Stimulated activated CD4-positive, alpha-beta T cell treated with anti-CD3 and anti-CD28 coated beads, Interleukin-4, amount 100 ng/mL, for 4 hours (primary cell): ENCODE results near the gene INF2.

Source experiments
- DNase-seq, 2 experiments: peaks; one replicate each; pipeline ENCODE4 v3.0.0-alpha.2; 2020

Gene INF2

DNA sequence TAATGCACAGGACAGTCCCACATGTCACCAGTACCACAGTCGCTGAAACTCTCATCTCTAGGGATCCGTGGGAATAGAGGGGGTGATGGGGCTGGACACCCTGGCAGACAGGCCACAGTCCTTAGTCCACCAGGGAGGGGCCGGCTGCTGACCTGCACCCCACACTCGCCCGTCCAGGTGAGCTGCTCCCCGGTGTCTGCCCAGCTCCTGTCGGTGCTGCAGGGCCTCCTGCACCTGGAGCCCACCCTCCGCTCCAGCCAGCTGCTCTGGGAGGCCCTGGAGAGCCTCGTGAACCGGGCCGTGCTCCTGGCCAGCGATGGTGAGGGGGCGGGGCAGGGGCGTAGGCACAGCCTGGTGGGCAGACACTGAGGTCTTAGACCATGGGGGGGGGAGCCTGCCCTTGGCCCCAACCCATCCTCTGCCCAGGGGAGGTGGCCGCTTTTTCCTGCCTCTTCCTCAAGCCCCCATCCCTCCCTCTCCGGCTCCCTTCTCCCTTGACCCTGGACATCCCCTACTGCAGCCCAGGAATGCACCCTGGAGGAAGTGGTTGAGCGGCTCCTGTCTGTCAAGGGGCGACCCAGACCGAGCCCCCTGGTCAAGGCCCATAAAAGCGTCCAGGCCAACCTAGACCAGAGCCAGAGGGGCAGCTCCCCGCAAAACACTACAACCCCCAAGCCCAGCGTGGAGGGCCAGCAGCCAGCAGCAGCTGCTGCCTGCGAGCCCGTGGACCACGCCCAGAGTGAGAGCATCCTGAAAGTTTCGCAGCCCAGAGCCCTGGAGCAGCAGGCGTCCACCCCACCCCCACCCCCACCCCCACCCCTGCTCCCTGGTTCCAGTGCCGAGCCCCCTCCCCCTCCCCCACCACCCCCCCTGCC is 17.6 kb downstream of the INF2 start:
- DNase-seq = no peak

DNA sequence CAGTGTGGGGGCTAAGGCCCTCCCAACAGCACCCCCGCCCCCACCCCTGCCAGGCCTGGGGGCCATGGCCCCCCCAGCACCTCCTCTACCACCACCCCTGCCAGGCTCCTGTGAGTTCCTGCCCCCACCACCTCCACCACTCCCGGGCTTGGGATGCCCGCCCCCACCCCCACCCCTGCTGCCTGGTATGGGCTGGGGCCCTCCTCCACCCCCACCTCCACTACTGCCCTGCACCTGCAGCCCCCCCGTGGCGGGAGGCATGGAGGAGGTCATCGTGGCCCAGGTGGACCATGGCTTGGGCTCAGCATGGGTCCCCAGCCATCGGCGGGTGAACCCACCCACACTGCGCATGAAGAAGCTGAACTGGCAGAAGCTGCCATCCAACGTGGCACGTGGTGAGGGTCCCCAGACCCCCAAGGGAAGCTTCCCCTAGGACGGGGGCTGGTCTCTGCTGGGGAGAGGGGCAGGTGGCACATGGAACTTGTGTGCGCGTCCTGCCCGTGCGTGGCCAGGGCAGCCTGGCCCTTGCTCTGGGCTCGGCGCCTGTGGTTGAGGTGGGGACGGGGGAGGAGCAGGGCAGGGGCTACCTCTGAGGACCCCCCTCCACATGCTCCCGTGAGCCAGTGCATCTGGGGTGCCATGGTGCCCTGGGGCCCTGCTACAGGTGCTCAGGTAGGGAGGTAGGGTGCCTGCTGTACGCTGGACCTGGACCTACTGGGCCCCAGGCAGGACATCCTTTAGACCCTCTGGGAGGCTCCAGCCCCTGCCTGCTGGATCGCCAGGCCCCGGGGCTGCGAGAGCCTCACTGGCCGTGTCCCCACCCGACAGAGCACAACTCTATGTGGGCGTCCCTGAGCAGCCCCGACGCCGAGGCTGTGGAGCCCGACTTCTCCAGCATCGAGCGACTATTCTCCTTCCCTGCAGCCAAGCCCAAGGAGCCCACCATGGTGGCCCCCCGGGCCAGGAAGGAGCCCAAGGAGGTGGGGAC is 18.5 kb downstream of the INF2 start:
- no peak for DNase-seq

- DNase-seq = peak; percentile 62 to 71
Observed at GRCh38 chr14:104708606-104709268, 19.3 kb downstream of the INF2 start.

GRCh38 chr14:104709387-104710039 is 20.1 kb downstream of the INF2 start:
- no peak for DNase-seq

GRCh38 chr14:104710071-104710735 is 20.8 kb downstream of the INF2 start:
- no peak for DNase-seq

DNA sequence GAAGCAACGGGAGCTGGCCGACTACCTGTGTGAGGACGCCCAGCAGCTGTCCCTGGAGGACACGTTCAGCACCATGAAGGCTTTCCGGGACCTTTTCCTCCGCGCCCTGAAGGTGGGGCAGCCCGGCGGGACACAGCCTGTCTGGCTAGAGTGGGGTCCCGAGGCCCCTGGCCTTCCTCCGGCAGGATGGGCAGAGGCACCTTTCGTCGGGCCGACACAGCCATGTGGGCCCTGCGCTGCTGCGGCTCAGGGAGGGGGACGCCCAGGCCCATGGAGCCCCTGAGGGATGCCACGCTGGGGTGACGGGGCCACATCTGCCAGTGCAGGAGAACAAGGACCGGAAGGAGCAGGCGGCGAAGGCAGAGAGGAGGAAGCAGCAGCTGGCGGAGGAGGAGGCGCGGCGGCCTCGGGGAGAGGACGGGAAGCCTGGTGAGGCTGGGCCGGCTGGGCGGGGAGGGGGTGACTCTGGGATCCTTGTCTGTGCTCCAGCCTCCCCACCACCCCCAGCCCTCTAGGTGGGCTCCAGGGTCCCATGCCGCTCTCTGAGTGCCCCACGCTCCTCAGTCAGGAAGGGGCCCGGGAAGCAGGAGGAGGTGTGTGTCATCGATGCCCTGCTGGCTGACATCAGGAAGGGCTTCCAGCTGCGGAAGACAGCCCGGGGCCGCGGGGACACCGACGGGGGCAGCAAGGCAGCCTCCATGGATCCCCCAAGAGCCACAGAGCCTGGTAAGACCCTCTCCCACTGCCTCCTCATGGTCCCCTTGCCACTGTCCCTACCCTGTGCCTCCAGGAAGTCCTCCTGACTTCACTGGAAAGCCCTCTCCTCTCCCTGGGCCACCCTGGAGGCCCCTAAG is 23.7 kb downstream of the INF2 start:
- no peak for DNase-seq

DNA sequence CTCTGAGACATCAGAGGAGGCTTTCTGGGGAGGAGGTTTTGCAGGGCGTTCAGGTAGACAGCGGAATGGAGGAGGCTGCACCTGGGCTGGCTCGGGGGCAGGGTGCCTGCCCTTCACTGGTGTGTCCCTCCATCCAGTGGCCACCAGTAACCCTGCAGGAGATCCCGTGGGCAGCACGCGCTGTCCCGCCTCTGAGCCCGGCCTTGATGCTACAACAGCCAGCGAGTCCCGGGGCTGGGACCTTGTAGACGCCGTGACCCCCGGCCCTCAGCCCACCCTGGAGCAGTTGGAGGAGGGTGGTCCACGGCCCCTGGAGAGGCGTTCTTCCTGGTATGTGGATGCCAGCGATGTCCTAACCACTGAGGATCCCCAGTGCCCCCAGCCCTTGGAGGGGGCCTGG is 24.6 kb downstream of the INF2 start:
- DNase-seq = no peak

DNA sequence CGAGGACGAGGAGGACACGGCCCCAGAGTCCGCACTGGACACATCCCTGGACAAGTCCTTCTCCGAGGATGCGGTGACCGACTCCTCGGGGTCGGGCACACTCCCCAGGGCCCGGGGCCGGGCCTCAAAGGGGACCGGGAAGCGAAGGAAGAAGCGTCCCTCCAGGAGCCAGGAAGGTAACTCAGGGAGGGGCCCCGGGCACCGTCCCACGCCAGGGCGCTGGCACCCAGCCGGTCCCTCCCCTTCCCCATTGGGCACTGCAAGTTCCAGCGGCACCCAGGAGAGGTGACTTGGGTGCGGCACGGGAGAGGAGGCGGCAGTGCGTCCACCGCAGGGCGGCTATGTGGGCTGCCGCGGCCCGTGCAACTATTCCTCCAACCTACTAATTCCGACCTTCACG is 25.3 kb downstream of the INF2 start:
- no peak for DNase-seq

DNA sequence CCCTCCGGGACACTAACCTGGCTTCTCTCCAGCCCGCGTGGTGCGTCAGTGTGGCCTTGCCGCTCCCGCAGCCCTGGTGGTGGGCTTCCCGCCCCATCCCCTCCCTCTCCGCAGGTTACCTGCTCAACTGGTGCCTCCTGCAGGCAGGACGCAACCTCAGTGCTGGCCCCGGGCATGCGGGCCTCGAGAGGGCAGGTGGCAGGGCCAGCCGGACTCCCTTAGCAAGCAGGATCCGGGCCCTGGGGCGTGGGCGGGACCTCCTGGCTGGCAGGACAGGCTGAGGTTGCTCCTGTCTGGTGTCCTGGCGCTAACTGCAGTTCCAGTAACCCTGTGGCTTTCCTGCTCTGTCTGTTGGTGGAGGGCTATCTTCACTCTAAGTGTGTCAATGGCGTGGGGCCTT is 26.0 kb downstream of the INF2 start:
- no peak for DNase-seq

DNA sequence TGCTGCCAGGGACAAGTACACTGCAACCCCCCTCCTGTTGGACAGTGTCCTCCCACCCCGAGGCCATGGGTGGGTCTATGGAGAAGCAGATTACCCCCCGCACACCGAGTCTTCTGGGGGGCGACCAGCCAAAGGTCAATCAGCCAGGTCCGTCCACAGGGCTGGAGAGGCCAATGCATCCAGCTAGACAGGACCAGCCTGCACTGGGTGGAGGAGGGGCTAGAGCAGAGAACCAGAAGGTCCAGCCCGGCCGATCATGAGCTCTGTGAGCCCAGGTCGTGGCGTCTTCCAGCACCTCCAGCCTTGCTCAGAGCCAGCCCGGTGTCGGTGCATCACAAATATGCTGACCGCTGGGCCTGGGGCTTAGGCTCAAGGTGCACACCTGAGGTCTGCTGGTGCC is 26.5 kb downstream of the INF2 start:
- DNase-seq = no peak

- no peak for DNase-seq
Observed at GRCh38 chr14:104717137-104717536, 27.7 kb downstream of the INF2 start.

- no peak for DNase-seq
Observed at GRCh38 chr14:104717646-104718045, 28.2 kb downstream of the INF2 start.

GRCh38 chr14:104718147-104718546 is 28.7 kb downstream of the INF2 start:
- DNase-seq = no peak

GRCh38 chr14:104718871-104719270 is 29.5 kb downstream of the INF2 start:
- no peak for DNase-seq

- no peak for DNase-seq
Observed at GRCh38 chr14:104719343-104719742, 29.9 kb downstream of the INF2 start.

DNA sequence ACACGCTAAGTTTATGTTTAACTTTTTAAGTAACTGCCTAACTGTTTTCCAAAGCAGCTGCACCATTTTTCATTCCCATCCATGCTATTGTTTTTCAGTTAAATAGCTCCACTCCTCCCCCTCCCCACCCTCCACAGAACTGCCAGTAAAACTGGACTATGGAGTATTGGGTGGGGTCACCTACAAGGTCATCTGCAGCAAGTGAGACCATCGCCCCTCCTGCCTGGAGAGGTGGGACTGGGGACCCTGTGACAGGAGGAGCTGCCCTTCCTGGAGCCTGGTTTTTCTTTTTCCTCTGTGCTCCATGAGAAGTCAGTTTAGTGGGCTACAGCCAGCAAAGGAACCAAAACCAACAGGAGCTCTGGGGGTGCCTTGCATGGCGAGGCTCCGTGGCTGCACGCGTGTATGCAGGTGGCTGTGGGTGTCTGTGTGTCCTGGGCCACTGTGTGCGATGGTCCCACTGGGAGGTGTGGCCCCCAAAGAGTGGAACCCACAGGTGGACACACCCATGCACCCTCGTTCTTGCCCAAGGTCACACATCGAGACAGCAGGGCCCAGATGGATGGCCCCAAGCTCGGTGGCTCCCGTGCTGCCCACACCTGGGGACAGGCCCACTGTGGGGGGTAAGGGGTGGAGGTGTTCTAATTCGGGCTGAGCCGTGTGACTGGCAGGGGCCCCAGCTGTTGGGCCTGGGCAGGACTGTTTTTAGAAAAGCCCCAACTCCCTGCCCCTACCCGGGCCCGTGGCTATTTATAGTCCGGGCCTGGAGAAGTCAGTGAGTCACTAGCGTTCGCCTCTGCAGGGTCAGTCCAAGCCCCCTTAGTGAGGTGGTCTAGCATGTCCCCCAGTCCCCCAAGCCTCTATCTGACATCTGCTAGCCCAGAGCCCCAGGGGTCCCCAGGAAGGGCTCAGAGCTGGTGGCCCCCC is 32.4 kb downstream of the INF2 start:
- DNase-seq = no peak

DNA sequence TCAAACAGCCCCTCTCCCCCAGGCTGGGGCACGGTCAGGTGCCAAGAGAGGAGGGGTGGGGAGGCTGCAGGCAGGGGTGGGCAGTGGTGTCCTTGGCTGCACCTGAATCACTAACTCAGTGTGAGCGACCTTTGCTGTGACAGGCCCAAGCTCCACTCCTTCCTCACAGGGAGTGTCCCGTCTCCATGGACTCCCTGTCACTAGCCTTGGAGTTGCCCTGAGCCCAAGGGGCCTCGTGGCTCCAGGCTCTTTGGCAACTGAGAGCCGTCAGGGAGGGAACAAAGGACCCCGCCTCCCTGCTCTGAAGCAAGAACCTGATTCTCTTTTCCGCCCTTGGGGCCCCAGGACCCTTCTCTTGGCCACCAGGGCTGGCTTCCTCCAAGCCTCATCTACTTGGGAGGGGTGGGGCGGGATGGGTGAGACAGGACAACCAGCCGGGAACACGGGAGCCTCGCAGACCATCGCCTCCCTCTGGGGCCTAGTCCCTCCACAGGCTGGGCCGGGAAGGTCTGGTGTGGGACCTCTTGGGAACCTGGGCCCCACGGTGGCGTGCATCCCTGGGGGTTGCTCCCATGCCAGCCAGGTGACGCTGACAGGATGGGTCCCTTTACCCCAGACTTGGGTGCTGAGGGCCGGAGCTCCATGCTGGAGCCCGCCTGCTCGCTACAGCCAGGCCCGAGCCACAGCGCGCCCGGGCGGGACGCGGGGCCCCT is 33.7 kb downstream of the INF2 start:
- DNase-seq = no peak

DNA sequence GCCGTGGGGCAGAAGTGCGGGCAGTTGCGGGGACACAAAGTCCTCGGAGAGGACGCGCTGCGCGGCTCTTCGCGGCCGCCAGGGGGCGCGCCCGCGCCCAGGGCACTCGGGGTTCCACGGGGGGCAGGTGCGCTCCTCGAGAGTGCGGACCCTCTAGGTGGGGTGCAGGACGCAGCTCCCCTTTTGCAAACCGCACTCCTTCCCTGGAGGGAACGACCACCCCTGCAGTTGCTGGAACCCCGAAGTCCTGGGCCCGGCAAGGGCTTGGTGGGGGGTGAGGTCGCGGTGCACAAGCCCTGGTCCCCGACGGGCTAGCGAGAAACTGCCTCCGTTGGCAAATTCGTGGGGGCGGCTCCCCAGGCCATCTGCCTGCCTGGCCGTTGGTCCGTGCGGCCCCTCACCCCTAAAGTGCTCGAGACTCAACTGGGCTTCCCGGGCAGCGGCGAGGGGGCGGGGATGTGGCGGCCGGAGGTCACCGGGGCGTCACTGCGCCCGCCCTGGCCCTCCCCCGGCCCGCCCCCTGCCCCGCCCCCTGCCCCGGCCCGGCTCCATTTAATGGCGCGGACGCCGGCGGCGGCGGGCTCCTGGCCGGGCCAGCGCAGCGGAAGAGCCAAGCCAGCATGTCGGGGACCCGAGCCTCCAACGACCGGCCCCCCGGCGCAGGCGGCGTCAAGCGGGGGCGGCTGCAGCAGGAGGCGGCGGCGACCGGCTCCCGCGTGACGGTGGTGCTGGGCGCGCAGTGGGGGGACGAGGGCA is 34.4 kb downstream of the INF2 start, which contains the start of gene ADSS1:
Gene ADSS1 (plus strand): TSS at position 579 of the 756 bp plus-strand sequence. CDS start 42 bp downstream, at position 621.
- peak; percentile 31 to 59 for DNase-seq
